OCI-LY1 (cell line): ENCODE measurements around the gene MAD1L1.

Experiments
- CTCF ChIP-seq: fragments of 200-600 bp; sonication (generic), shearing (Covaris generic); IDR thresholded peaks from 2 replicates; pipeline ENCODE4 v1.5.1; 2017; ENCODE audit warnings: mild to moderate bottlenecking, antibody characterized with exemption, low read length, moderate library complexity, mixed read lengths
- EZH2 ChIP-seq: fragments of 200-600 bp; sonication (generic), shearing (Covaris generic); IDR thresholded peaks from 2 replicates; pipeline ENCODE4 v1.8.0; 2017; ENCODE audit warnings: borderline replicate concordance, mixed run types, mild to moderate bottlenecking, antibody characterized with exemption, low read length, moderate library complexity, mixed read lengths

DNA sequence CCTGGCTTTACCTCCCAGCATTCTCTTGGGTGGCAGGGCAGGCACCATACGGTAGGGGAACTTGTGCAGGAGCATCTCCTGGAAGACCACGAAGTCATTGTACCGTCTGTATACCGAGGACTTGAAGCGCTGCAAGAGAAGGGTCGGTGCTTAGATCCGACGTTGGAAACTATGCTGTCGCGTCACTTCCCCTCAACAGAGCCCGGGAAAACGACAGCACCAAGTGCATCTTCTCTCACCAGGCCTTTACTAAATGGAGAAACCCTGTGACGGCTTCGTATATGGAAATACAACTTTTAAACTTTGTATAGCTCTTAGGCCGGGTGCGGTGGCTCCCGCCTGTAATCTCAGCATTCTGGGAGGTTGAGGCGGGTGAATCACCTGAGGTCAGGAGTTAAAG is 42.4 kb upstream of the MAD1L1 start:
- TF ChIP-seq EZH2 (no peak), CTCF (no peak)
